Measurements from ENCODE around the gene CHL1. TPM values are rescaled to one million over a fixed set of nuclear protein-coding genes. Genes with fewer than 3 reads are reported as not detected.

CHL1 gene
- total RNA-seq, 3 donors from 2014 or later: 0.25 TPM; not detected in 2

- no peak for ATAC-seq
- no peak overlapping the region for H3K4me3 Mint-ChIP-seq
- peaks cover 7% of the 10 kb centered on the region for H3K9me3 Mint-ChIP-seq
- DNase-seq: no peak
- H3K4me1 Mint-ChIP-seq (ENCODE audit: low read depth): no peaks in the 10 kb centered on the region
- no peaks in the 10 kb centered on the region for H3K36me3 Mint-ChIP-seq (ENCODE audit: insufficient read depth)
- H3K27me3 Mint-ChIP-seq (ENCODE audit: low read depth): peaks cover 2% of the 10 kb centered on the region
Observed at GRCh38 chr3:284322-284721, 87.8 kb downstream of the CHL1 start.

GRCh38 chr3:288417-288816, 91.9 kb downstream of the CHL1 start:
- DNase-seq (no peak), ATAC-seq (no peak)
- Mint-ChIP-seq H3K9me3 (peaks cover 4% of the 10 kb centered on the region), H3K36me3 (ENCODE audit: insufficient read depth) (no peaks in the 10 kb centered on the region), H3K4me1 (ENCODE audit: low read depth) (no peaks in the 10 kb centered on the region), H3K27me3 (ENCODE audit: low read depth) (peaks cover 2% of the 10 kb centered on the region), H3K4me3 (no peak overlapping the region)

GRCh38 chr3:291028-291427, 94.5 kb downstream of the CHL1 start:
- Mint-ChIP-seq H3K36me3 (ENCODE audit: insufficient read depth) (no peaks in the 10 kb centered on the region), H3K4me1 (ENCODE audit: low read depth) (no peaks in the 10 kb centered on the region), H3K9me3 (peaks cover 2% of the 10 kb centered on the region), H3K4me3 (no peak overlapping the region), H3K27me3 (ENCODE audit: low read depth) (peaks cover 2% of the 10 kb centered on the region)
- ATAC-seq (no peak), DNase-seq (no peak)

- no peaks in the 10 kb centered on the region for H3K4me1 Mint-ChIP-seq (ENCODE audit: low read depth)
- H3K27me3 Mint-ChIP-seq (ENCODE audit: low read depth): peaks cover 1% of the 10 kb centered on the region
- ATAC-seq (no peak), DNase-seq (no peak)
- H3K4me3 Mint-ChIP-seq: no peak overlapping the region
- peaks cover 5% of the 10 kb centered on the region for H3K9me3 Mint-ChIP-seq
- H3K36me3 Mint-ChIP-seq (ENCODE audit: insufficient read depth): no peaks in the 10 kb centered on the region
Observed at GRCh38 chr3:291646-292436, 95.3 kb downstream of the CHL1 start.

- Mint-ChIP-seq H3K27me3 (ENCODE audit: low read depth) (no peaks in the 10 kb centered on the region), H3K9me3 (peaks cover 6% of the 10 kb centered on the region), H3K4me3 (no peak overlapping the region), H3K4me1 (ENCODE audit: low read depth) (no peaks in the 10 kb centered on the region), H3K36me3 (ENCODE audit: insufficient read depth) (no peaks in the 10 kb centered on the region)
- no peak for ATAC-seq
- DNase-seq: no peak
Observed at GRCh38 chr3:294096-294495, 97.5 kb downstream of the CHL1 start.

- H3K27me3 Mint-ChIP-seq (ENCODE audit: low read depth): no peaks in the 10 kb centered on the region
- ATAC-seq: no peak
- no peak overlapping the region for H3K4me3 Mint-ChIP-seq
- no peak for DNase-seq
- H3K36me3 Mint-ChIP-seq (ENCODE audit: insufficient read depth): no peaks in the 10 kb centered on the region
- H3K4me1 Mint-ChIP-seq (ENCODE audit: low read depth): no peaks in the 10 kb centered on the region
- H3K9me3 Mint-ChIP-seq: peaks cover 6% of the 10 kb centered on the region
Observed at GRCh38 chr3:294581-294980, 98.0 kb downstream of the CHL1 start.

- Mint-ChIP-seq H3K9me3 (peaks cover 6% of the 10 kb centered on the region), H3K4me1 (ENCODE audit: low read depth) (no peaks in the 10 kb centered on the region), H3K4me3 (no peak overlapping the region), H3K27me3 (ENCODE audit: low read depth) (no peaks in the 10 kb centered on the region), H3K36me3 (ENCODE audit: insufficient read depth) (no peaks in the 10 kb centered on the region)
- ATAC-seq (no peak), DNase-seq (no peak)
Observed at GRCh38 chr3:295166-295565, 98.6 kb downstream of the CHL1 start.

GRCh38 chr3:297585-297984, 101.0 kb downstream of the CHL1 start:
- Mint-ChIP-seq H3K36me3 (ENCODE audit: insufficient read depth) (no peaks in the 10 kb centered on the region), H3K4me3 (no peak overlapping the region), H3K9me3 (peaks cover 6% of the 10 kb centered on the region), H3K4me1 (ENCODE audit: low read depth) (no peaks in the 10 kb centered on the region), H3K27me3 (ENCODE audit: low read depth) (no peaks in the 10 kb centered on the region)
- DNase-seq (no peak), ATAC-seq (no peak)

- peaks cover 3% of the 10 kb centered on the region for H3K9me3 Mint-ChIP-seq
- no peaks in the 10 kb centered on the region for H3K36me3 Mint-ChIP-seq (ENCODE audit: insufficient read depth)
- ATAC-seq: no peak
- no peak for DNase-seq
- no peaks in the 10 kb centered on the region for H3K4me1 Mint-ChIP-seq (ENCODE audit: low read depth)
- no peaks in the 10 kb centered on the region for H3K27me3 Mint-ChIP-seq (ENCODE audit: low read depth)
- no peak overlapping the region for H3K4me3 Mint-ChIP-seq
Observed at GRCh38 chr3:299590-300301, 103.2 kb downstream of the CHL1 start.

- Mint-ChIP-seq H3K4me3 (no peak overlapping the region), H3K9me3 (peaks cover 8% of the 10 kb centered on the region), H3K27me3 (ENCODE audit: low read depth) (peaks cover 3% of the 10 kb centered on the region), H3K36me3 (ENCODE audit: insufficient read depth) (no peaks in the 10 kb centered on the region), H3K4me1 (ENCODE audit: low read depth) (peaks cover 2% of the 10 kb centered on the region)
- ATAC-seq (no peak), DNase-seq (no peak)
Observed at GRCh38 chr3:307182-307581, 110.6 kb downstream of the CHL1 start.

GRCh38 chr3:308597-309321, 112.2 kb downstream of the CHL1 start:
- H3K4me3 Mint-ChIP-seq: no peak overlapping the region
- no peaks in the 10 kb centered on the region for H3K36me3 Mint-ChIP-seq (ENCODE audit: insufficient read depth)
- no peak for ATAC-seq
- peaks cover 2% of the 10 kb centered on the region for H3K4me1 Mint-ChIP-seq (ENCODE audit: low read depth)
- no peak for DNase-seq
- peaks cover 3% of the 10 kb centered on the region for H3K27me3 Mint-ChIP-seq (ENCODE audit: low read depth)
- peaks cover 8% of the 10 kb centered on the region for H3K9me3 Mint-ChIP-seq

GRCh38 chr3:312160-312733, 115.7 kb downstream of the CHL1 start:
- Mint-ChIP-seq H3K4me3 (no peak overlapping the region), H3K4me1 (ENCODE audit: low read depth) (peaks cover 2% of the 10 kb centered on the region), H3K9me3 (peaks cover 13% of the 10 kb centered on the region), H3K27me3 (ENCODE audit: low read depth) (peaks cover 3% of the 10 kb centered on the region), H3K36me3 (ENCODE audit: insufficient read depth) (no peaks in the 10 kb centered on the region)
- ATAC-seq (no peak), DNase-seq (no peak)

- Mint-ChIP-seq H3K4me1 (ENCODE audit: low read depth) (peaks cover 2% of the 10 kb centered on the region), H3K36me3 (ENCODE audit: insufficient read depth) (no peaks in the 10 kb centered on the region), H3K27me3 (ENCODE audit: low read depth) (peaks cover 3% of the 10 kb centered on the region), H3K9me3 (peaks cover 14% of the 10 kb centered on the region), H3K4me3 (no peak overlapping the region)
- ATAC-seq (no peak), DNase-seq (no peak)
Observed at GRCh38 chr3:312911-313310, 116.3 kb downstream of the CHL1 start.

GRCh38 chr3:317012-317411, 120.4 kb downstream of the CHL1 start:
- H3K4me1 Mint-ChIP-seq (ENCODE audit: low read depth): no peaks in the 10 kb centered on the region
- H3K27me3 Mint-ChIP-seq (ENCODE audit: low read depth): no peaks in the 10 kb centered on the region
- DNase-seq: no peak
- H3K4me3 Mint-ChIP-seq: no peak overlapping the region
- H3K9me3 Mint-ChIP-seq: peaks cover 6% of the 10 kb centered on the region
- no peaks in the 10 kb centered on the region for H3K36me3 Mint-ChIP-seq (ENCODE audit: insufficient read depth)
- ATAC-seq: no peak
